Coronary artery (tissue), 2 donors: Measurements from ENCODE around the gene NELFCD.
"Not testable (repeated sequence)": the region's sequence is repeated elsewhere in the genome, so short reads cannot be mapped to it uniquely, and the experiment has no call there.

ENCODE experiments used
- DNase-seq: peaks from one replicate; pipeline ENCODE4 v3.0.0-alpha.2; 2017; ENCODE audit warnings: low spot score
- H3K27ac ChIP-seq, 2 donors: fragments of 200-600 bp; sonication (generic); one replicate each; pipeline ENCODE4 v1.5.1; 2016 to 2019
- H3K4me3 ChIP-seq: fragments of 200-600 bp; sonication (generic); 2 replicates; pipeline ENCODE4 v1.5.1; 2016; ENCODE audit warnings: mild to moderate bottlenecking, moderate library complexity
- TF ChIP-seq, protein P1 (sequence below): fragments of 200-600 bp; sonication (generic); IDR thresholded peaks from one replicate; pipeline ENCODE4 v1.5.1; 2019; ENCODE audit warnings: antibody characterized with exemption

NELFCD gene

DNA sequence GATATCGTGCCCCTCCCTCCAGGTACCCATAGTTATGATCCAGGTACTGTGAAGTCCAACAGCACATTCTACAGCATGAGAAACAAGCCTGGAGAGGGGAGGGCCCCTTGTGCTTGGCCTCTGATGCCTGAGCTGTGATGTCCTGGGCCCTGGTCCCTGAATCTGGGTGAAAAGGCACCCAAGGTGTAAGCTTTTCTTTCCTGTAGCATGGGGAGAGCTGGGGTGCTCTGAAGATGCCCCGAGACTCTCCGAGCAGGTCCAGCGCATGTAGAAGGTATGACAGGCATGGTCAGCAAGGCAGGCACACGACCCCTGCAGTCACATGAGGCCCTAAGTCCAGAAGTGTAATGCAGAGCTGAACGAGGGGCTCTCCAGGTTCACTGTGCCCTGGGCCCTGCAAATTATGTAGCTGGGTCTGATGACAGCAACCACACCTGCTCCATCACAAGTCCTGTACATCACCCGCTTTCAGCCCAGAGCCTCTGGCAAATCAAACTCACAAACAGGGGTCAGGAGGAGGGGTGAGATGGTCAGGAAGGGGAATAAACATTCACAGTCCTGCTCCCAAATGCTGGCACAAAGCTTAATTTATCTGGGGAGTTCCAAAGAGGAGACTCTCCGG is 27.8 kb downstream of the NELFCD start:
- H3K4me3 ChIP-seq: no peak overlapping the region
- TF ChIP-seq, protein P1, sequence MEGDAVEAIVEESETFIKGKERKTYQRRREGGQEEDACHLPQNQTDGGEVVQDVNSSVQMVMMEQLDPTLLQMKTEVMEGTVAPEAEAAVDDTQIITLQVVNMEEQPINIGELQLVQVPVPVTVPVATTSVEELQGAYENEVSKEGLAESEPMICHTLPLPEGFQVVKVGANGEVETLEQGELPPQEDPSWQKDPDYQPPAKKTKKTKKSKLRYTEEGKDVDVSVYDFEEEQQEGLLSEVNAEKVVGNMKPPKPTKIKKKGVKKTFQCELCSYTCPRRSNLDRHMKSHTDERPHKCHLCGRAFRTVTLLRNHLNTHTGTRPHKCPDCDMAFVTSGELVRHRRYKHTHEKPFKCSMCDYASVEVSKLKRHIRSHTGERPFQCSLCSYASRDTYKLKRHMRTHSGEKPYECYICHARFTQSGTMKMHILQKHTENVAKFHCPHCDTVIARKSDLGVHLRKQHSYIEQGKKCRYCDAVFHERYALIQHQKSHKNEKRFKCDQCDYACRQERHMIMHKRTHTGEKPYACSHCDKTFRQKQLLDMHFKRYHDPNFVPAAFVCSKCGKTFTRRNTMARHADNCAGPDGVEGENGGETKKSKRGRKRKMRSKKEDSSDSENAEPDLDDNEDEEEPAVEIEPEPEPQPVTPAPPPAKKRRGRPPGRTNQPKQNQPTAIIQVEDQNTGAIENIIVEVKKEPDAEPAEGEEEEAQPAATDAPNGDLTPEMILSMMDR: no peak
- peak overlapping the region; percentile 20 to 93 for H3K27ac ChIP-seq
- DNase-seq: no peak

- TF ChIP-seq, protein P1: no peak
- no peak overlapping the region for H3K4me3 ChIP-seq
- H3K27ac ChIP-seq: peak overlapping the region in 1 of 2 donors; percentile 70
- DNase-seq: no peak
Observed at GRCh38 chr20:59010321-59010994, 29.4 kb downstream of the NELFCD start.

GRCh38 chr20:59010995-59011873 is 30.2 kb downstream of the NELFCD start:
- H3K27ac ChIP-seq: peak overlapping the region; percentile 55 to 70
- TF ChIP-seq, protein P1: no peak
- no peak for DNase-seq

GRCh38 chr20:59011874-59012157 is 30.8 kb downstream of the NELFCD start:
- not testable (repeated sequence) for H3K4me3 ChIP-seq, DNase-seq
- peak overlapping the region in 1 of 2 donors; percentile 70 for H3K27ac ChIP-seq

More at GRCh38 chr20:59010995-59011873, 30.2 kb downstream of the NELFCD start:
- H3K4me3 ChIP-seq: peak overlapping the region; percentile 45

DNA sequence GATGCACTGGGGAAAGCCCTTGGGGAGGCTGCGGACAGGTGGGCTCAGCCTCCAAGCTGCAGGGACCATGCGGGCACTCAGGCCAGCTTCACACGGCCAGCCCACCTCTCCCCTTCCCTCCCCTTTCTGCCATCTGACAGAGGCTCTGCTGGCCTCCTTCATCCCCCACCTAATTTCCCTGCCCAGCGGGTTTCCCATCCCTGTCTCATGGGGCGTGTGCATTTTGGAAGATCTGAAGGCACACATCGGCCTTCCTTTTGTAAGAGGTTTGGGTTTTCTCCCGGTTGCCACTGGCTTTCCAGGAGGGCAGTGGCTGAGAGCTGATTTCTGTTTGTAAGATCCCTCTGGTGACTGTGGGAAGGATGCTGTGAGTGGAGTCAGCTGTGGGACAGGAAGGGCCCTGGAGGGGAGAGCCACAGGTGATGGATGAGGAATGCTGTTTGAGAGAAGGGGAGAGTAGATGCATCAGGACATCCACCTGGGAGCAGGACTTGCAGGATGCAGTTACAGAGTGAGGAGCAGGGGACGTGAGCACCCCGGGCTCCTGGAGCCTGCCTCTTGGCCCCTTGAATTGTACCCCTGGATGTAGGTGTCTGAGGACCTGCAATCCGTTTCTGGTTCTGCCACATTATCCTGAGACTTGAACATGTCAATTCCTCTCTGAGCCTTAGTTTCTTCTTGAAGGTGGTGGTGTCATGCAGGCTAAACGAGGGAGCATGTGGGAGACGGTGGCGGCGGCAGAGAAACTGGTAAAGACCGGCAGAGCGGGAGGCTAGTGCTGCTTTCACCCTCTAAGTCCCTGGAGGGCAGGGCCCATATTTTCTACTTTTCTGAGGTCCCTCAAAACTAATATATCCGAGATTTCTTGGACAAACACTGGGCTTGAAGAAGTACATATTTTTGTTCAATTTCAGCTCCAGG is 32.2 kb downstream of the NELFCD start:
- no peak for DNase-seq
- TF ChIP-seq, protein P1: no peak
- Histone ChIP-seq H3K27ac (no peak overlapping the region), H3K4me3 (no peak overlapping the region)

DNA sequence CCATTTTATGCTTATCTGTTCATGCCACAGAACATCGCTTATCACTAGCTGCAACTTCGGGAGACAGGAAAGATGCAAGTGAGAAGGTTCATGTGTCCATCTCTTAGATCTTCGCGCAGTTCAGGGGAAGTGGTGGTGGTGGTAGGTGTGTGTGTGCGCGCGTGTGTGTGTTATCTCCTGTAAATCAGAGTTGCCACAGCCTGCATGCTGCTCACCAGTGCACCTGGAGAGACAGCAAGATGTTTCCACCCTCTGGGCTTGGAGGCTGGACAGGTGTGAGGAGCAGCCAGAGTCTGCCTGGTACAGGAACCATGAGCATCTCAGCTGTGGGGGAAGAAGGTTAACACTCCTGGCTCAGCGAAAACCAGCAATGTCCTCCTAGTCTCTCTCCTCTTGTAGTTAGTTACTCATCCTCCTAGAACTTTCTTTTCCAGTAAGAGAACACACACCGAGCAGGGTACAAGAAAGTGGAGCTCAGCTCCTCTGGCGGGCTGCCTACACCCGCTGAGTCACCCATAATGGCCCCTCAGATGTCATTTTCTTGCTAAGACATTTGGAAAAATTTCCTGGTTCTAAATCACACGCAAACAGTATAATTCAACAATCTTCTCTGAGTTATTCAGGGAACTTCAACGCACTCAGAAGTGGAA is 33.0 kb downstream of the NELFCD start:
- no peak overlapping the region for H3K27ac ChIP-seq
- no peak overlapping the region for H3K4me3 ChIP-seq
- DNase-seq: no peak
- TF ChIP-seq, protein P1: no peak
